ENCODE data around the gene LTK. TPM values are rescaled to one million over a fixed set of nuclear protein-coding genes. Genes with fewer than 3 reads are reported as not detected.

The LTK gene
- total RNA-seq, 1 experiment from 2014 or later: 9.2 TPM

DNA sequence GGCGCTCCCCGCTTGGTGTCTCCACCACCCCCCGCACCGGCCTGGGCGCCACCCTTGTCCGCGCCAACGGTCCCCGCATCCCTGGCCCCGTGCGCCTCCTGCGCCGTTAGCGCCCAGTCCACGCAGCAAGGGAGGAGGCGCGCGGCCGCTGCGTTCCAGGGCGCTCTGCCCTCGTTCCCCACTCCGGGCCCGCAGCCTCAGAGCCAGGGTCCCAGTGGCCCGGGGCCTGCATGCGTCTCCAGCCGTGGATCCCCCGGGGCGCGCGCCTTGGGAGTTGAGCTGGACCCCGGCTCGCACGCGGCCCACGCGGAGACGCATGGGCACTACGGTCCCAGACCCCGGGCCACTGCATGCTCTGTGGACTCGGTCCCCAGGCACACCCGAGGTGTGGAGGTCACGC lies 27.3 kb downstream of the LTK start:
- no peaks in the 10 kb centered on the region for H3K9me3 ChIP-seq (ENCODE audit: control insufficient read depth in 1 of 2, insufficient read depth in 1 of 2, low read depth in 1 of 2, low read length in 2 of 2)
- no peaks in the 10 kb centered on the region for H4K20me1 ChIP-seq (ENCODE audit: insufficient read depth)
- no peak for TF ChIP-seq RAD21 (IDR thresholded peaks at IDR 0.05; ENCODE audit: low read depth)
- no peak for TF ChIP-seq ZFX (IDR thresholded peaks at IDR 0.05)
- TF ChIP-seq EGR1 (IDR thresholded peaks at IDR 0.05; ENCODE audit: low read depth): no peak
- no peak for TF ChIP-seq YY1 (IDR thresholded peaks at IDR 0.05; ENCODE audit: extremely low read depth, insufficient replicate concordance, low read depth, low read length)
- no peak for TF ChIP-seq POLR2A (IDR thresholded peaks at IDR 0.05; ENCODE audit: borderline replicate concordance, extremely low read depth, insufficient read depth, insufficient read length)
- TF ChIP-seq, protein P1, sequence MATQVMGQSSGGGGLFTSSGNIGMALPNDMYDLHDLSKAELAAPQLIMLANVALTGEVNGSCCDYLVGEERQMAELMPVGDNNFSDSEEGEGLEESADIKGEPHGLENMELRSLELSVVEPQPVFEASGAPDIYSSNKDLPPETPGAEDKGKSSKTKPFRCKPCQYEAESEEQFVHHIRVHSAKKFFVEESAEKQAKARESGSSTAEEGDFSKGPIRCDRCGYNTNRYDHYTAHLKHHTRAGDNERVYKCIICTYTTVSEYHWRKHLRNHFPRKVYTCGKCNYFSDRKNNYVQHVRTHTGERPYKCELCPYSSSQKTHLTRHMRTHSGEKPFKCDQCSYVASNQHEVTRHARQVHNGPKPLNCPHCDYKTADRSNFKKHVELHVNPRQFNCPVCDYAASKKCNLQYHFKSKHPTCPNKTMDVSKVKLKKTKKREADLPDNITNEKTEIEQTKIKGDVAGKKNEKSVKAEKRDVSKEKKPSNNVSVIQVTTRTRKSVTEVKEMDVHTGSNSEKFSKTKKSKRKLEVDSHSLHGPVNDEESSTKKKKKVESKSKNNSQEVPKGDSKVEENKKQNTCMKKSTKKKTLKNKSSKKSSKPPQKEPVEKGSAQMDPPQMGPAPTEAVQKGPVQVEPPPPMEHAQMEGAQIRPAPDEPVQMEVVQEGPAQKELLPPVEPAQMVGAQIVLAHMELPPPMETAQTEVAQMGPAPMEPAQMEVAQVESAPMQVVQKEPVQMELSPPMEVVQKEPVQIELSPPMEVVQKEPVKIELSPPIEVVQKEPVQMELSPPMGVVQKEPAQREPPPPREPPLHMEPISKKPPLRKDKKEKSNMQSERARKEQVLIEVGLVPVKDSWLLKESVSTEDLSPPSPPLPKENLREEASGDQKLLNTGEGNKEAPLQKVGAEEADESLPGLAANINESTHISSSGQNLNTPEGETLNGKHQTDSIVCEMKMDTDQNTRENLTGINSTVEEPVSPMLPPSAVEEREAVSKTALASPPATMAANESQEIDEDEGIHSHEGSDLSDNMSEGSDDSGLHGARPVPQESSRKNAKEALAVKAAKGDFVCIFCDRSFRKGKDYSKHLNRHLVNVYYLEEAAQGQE (IDR thresholded peaks at IDR 0.05; ENCODE audit: low read depth): no peak
- TF ChIP-seq ELF1 (IDR thresholded peaks at IDR 0.05; ENCODE audit: borderline replicate concordance, low read depth): no peak
- TF ChIP-seq SRF (IDR thresholded peaks at IDR 0.05; ENCODE audit: low read depth): no peak
- TF ChIP-seq EZH2 (IDR thresholded peaks at IDR 0.05): no peak
- no peak for ATAC-seq
- intact Hi-C loops (cut with micrococcal nuclease): no loop called here
- H3K27me3 ChIP-seq (ENCODE audit: insufficient read depth, low read length): no peaks in the 10 kb centered on the region
- H3K9ac ChIP-seq (ENCODE audit: low read length): no peak overlapping the region
- CTCF ChIA-PET: no interaction called here
- H3K4me2 ChIP-seq (ENCODE audit: low read length): no peak overlapping the region
- peaks cover 19 to 39% of the 10 kb centered on the region in 2 experiments for H3K4me1 ChIP-seq (ENCODE audit: control insufficient read depth in 1 of 2, insufficient read depth in 2 of 2, low read length in 2 of 2)
- RAD21 ChIA-PET (ENCODE audit: low non-redundant PET in 1 of 2, low total read pairs in 2 of 2, uncharacterized antibody in 2 of 2, unreplicated experiment in 2 of 2): no interaction called here
- peaks cover 4 to 5% of the 10 kb centered on the region in 2 experiments; a peak in 2 of 4 replicates for H3K36me3 ChIP-seq (ENCODE audit: control insufficient read depth in 1 of 2, insufficient read depth in 2 of 2, low read length in 2 of 2)
- H3K4me3 ChIP-seq (replicated peaks in 1 of 2; ENCODE audit: low read depth in 1 of 2, low read length in 2 of 2): no peak overlapping the region
- no peaks in the 10 kb centered on the region for H3K9me2 ChIP-seq (ENCODE audit: insufficient read depth)
- H3K27ac ChIP-seq (ENCODE audit: low read depth, low read length): no peak overlapping the region
- POLR2A ChIA-PET: no interaction called here
- H3K79me2 ChIP-seq (ENCODE audit: insufficient read depth, low read length): no peaks in the 10 kb centered on the region
- BruUV-seq (replicated peaks): no TSS peak
- no peak for DNase-seq (ENCODE audit: low read depth, low spot score)
- H2AFZ ChIP-seq (ENCODE audit: low read depth, low read length, poor library complexity, severe bottlenecking): no peak overlapping the region

Measured in HCT116 (cell line).